Measurements from ENCODE around the gene UBAP1L.

The UBAP1L gene

GRCh38 chr15:65056106-65056505 is 58.9 kb downstream of the UBAP1L start:
- DNase-seq (ENCODE audit: low read depth), result no peak
- no peak overlapping the region for H3K4me3 ChIP-seq (ENCODE audit: control insufficient read depth, low read depth, low read length)
- TF ChIP-seq, protein P1, sequence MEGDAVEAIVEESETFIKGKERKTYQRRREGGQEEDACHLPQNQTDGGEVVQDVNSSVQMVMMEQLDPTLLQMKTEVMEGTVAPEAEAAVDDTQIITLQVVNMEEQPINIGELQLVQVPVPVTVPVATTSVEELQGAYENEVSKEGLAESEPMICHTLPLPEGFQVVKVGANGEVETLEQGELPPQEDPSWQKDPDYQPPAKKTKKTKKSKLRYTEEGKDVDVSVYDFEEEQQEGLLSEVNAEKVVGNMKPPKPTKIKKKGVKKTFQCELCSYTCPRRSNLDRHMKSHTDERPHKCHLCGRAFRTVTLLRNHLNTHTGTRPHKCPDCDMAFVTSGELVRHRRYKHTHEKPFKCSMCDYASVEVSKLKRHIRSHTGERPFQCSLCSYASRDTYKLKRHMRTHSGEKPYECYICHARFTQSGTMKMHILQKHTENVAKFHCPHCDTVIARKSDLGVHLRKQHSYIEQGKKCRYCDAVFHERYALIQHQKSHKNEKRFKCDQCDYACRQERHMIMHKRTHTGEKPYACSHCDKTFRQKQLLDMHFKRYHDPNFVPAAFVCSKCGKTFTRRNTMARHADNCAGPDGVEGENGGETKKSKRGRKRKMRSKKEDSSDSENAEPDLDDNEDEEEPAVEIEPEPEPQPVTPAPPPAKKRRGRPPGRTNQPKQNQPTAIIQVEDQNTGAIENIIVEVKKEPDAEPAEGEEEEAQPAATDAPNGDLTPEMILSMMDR (IDR thresholded peaks at IDR 0.05; ENCODE audit: control insufficient read depth, insufficient read depth, low read depth, low read length, missing control alignments), result no peak

GRCh38 chr15:65055201-65055870 is 59.7 kb downstream of the UBAP1L start:
- DNase-seq (ENCODE audit: low read depth), result no peak
- H3K4me3 ChIP-seq (ENCODE audit: control insufficient read depth, low read depth, low read length), result no peak overlapping the region
- TF ChIP-seq, protein P1 (IDR thresholded peaks at IDR 0.05; ENCODE audit: control insufficient read depth, insufficient read depth, low read depth, low read length, missing control alignments), result no peak

GRCh38 chr15:65054333-65055200 is 60.4 kb downstream of the UBAP1L start:
- H3K4me3 ChIP-seq (ENCODE audit: control insufficient read depth, low read depth, low read length), result no peak overlapping the region
- TF ChIP-seq, protein P1 (IDR thresholded peaks at IDR 0.05; ENCODE audit: control insufficient read depth, insufficient read depth, low read depth, low read length, missing control alignments), result peak; percentile 99
- DNase-seq (ENCODE audit: low read depth), result peak; percentile 24

- DNase-seq (ENCODE audit: low read depth), result no peak
- TF ChIP-seq, protein P1 (IDR thresholded peaks at IDR 0.05; ENCODE audit: control insufficient read depth, insufficient read depth, low read depth, low read length, missing control alignments), result no peak
- H3K4me3 ChIP-seq (ENCODE audit: control insufficient read depth, low read depth, low read length), result no peak overlapping the region
Measured at GRCh38 chr15:65052956-65053355, 62.0 kb downstream of the UBAP1L start.

DNA sequence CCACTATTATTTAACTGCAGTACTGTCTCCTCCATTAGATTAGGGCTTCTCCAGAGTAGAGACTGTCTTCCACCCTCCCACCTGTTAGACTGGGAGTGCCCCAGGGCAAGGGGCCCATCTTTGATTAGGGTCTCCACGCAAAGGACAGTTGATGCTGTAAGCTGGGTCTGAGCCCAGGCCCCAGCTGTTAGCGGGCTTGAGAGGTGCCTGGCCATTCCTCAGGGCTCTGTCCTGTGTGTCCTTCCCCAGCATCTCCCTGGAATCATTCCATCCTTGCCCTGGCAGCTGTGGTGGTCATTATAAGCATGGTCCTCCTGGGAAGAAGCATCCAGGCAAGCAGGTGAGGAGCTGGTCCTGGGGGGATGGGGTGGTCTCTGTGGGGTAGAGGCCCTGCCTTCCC is 63.7 kb downstream of the UBAP1L start:
- H3K4me3 ChIP-seq (ENCODE audit: control insufficient read depth, low read depth, low read length), result no peak overlapping the region
- no peak for DNase-seq (ENCODE audit: low read depth)
- TF ChIP-seq, protein P1 (IDR thresholded peaks at IDR 0.05; ENCODE audit: control insufficient read depth, insufficient read depth, low read depth, low read length, missing control alignments), result no peak

- H3K4me3 ChIP-seq (ENCODE audit: control insufficient read depth, low read depth, low read length), result no peak overlapping the region
Measured at GRCh38 chr15:65050270-65050669, 64.7 kb downstream of the UBAP1L start.

More at GRCh38 chr15:65050270-65050669, 64.7 kb downstream of the UBAP1L start:
- TF ChIP-seq, protein P1 (IDR thresholded peaks at IDR 0.05; ENCODE audit: control insufficient read depth, insufficient read depth, low read depth, low read length, missing control alignments), result no peak
- DNase-seq (ENCODE audit: low read depth), result no peak
